Stimulated activated CD8-positive, alpha-beta memory T cell treated with anti-CD3 and anti-CD28 coated beads, Interleukin-7, amount 100 ng/mL, for 4 hours (primary cell): ENCODE results near the gene DOK5.

Experiments used
- DNase-seq, 2 donors: peaks; one replicate each; pipeline ENCODE4 v3.0.0-alpha.2; 2020; ENCODE audit warnings: low read depth in 2 of 2

Gene DOK5

GRCh38 chr20:54514028-54514607, 38.7 kb downstream of the DOK5 start:
- DNase-seq, result no peak

GRCh38 chr20:54515793-54516628, 40.6 kb downstream of the DOK5 start:
- DNase-seq, result no peak

GRCh38 chr20:54517241-54517975, 42.0 kb downstream of the DOK5 start:
- no peak for DNase-seq

GRCh38 chr20:54524849-54525248, 49.5 kb downstream of the DOK5 start:
- no peak for DNase-seq

- DNase-seq, result no peak
Observed at GRCh38 chr20:54525916-54526590, 50.7 kb downstream of the DOK5 start.

- DNase-seq, result no peak
Observed at GRCh38 chr20:54526801-54527200, 51.4 kb downstream of the DOK5 start.

GRCh38 chr20:54532573-54532972, 57.2 kb downstream of the DOK5 start:
- no peak for DNase-seq

- DNase-seq, result no peak
Observed at GRCh38 chr20:54534101-54534500, 58.7 kb downstream of the DOK5 start.

- DNase-seq, result no peak
Observed at GRCh38 chr20:54535033-54535432, 59.6 kb downstream of the DOK5 start.

- DNase-seq, result no peak
Observed at GRCh38 chr20:54535746-54536145, 60.4 kb downstream of the DOK5 start.

- DNase-seq, result no peak
Observed at GRCh38 chr20:54539521-54540046, 64.2 kb downstream of the DOK5 start.

- DNase-seq, result no peak
Observed at GRCh38 chr20:54543369-54543768, 68.0 kb downstream of the DOK5 start.

GRCh38 chr20:54545676-54546358, 70.4 kb downstream of the DOK5 start:
- DNase-seq, result no peak

GRCh38 chr20:54548849-54549248, 73.5 kb downstream of the DOK5 start:
- DNase-seq, result no peak

GRCh38 chr20:54549658-54550326, 74.4 kb downstream of the DOK5 start:
- no peak for DNase-seq

GRCh38 chr20:54550776-54551396, 75.5 kb downstream of the DOK5 start:
- no peak for DNase-seq

GRCh38 chr20:54554006-54554405, 78.6 kb downstream of the DOK5 start:
- no peak for DNase-seq

- DNase-seq, result no peak
Observed at GRCh38 chr20:54555150-54555549, 79.8 kb downstream of the DOK5 start.

- no peak for DNase-seq
Observed at GRCh38 chr20:54556406-54556805, 81.0 kb downstream of the DOK5 start.
